ENCODE data around the gene MCF2L.

DNA sequence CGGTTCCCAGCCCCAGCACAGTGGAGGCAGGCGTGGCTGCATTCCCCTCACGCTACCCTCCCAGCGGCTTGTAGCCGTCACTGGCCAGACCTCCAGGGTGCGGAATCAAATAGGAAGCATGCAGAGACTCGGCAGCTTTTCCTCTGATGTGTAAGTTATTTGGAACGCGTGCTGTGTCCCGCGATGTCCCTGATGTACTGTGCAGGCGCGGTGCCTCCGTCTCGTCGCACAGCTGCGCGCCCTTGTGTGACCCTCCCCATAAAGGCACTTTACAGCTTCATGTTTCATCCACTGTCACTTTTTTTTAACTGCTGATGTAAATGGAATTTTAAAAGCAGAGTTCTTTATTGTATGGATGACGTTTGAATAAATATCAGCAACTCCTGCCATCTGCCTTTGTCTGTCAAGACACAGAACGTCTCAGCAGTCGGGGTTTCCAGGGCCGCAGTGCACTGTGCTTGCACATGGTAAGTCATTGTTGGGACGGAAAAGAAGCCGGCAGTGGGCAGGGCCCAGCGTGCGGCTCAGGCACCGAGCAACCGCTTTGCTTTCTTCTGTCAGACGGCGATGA lies 129.2 kb downstream of the MCF2L start:
- no peak for TF ChIP-seq ZSCAN29 (IDR thresholded peaks at IDR 0.05)
- TF ChIP-seq, protein P1, sequence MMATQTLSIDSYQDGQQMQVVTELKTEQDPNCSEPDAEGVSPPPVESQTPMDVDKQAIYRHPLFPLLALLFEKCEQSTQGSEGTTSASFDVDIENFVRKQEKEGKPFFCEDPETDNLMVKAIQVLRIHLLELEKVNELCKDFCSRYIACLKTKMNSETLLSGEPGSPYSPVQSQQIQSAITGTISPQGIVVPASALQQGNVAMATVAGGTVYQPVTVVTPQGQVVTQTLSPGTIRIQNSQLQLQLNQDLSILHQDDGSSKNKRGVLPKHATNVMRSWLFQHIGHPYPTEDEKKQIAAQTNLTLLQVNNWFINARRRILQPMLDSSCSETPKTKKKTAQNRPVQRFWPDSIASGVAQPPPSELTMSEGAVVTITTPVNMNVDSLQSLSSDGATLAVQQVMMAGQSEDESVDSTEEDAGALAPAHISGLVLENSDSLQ (IDR thresholded peaks at IDR 0.05) = no peak
- TF ChIP-seq KDM1A (IDR thresholded peaks at IDR 0.05; ENCODE audit: borderline replicate concordance) = no peak
- TF ChIP-seq CTCF (IDR thresholded peaks at IDR 0.05 in 2 of 3, conservative IDR thresholded peaks at IDR 0.05 in 1 of 3; ENCODE audit: control insufficient read depth in 2 of 3, extremely low read depth in 1 of 3, insufficient read depth in 1 of 3, low read depth in 3 of 3, low read length in 3 of 3) = no peak
- no peak for TF ChIP-seq ESRRA (IDR thresholded peaks at IDR 0.05; ENCODE audit: low read length)
- no peak for TF ChIP-seq EZH2 (IDR thresholded peaks at IDR 0.05; ENCODE audit: borderline replicate concordance, control insufficient read depth, low read depth, low read length)
- TF ChIP-seq HDAC2 (IDR thresholded peaks at IDR 0.05) = no peak
- no peak for TF ChIP-seq ZNF24 (IDR thresholded peaks at IDR 0.05)
- TF ChIP-seq POU2F2 (IDR thresholded peaks at IDR 0.05; ENCODE audit: borderline replicate concordance, low read depth, low read length) = no peak
- no peak for TF ChIP-seq EP300 (IDR thresholded peaks at IDR 0.05; ENCODE audit: borderline replicate concordance in 1 of 2, control insufficient read depth in 1 of 2, low read depth in 2 of 2, low read length in 2 of 2)
- TF ChIP-seq POLR2A (IDR thresholded peaks at IDR 0.05; ENCODE audit: low read depth, low read length) = no peak
